GM18951 (cell line): ENCODE data around the gene RGS7.

ENCODE experiments used
- POLR2A ChIP-seq: IDR thresholded peaks from 4 replicates; pipeline ENCODE4 v1.6.1; 2011; ENCODE audit warnings: mild to moderate bottlenecking; ENCODE audit not compliant: insufficient read length, insufficient read depth; ENCODE audit errors: extremely low read depth
- in situ Hi-C: fragments of 300-500 bp; cut with MboI; formaldehyde crosslinking; loops from one replicate; pipeline ENCODE4 v1.12.0; 2022; ENCODE audit warnings: low sequenced_read_pairs, mixed read lengths, inconsistent platforms; ENCODE audit not compliant: unreplicated experiment

Gene RGS7

GRCh38 chr1:241079459-241079858 lies 277.5 kb downstream of the RGS7 start:
- TF ChIP-seq POLR2A: no peak
- in situ Hi-C loops: no loop called here

- TF ChIP-seq POLR2A: no peak
- in situ Hi-C loops: no loop called here
These were observed 278.0 kb downstream of the RGS7 start for GRCh38 chr1:241079047-241079446.

GRCh38 chr1:241077386-241078147 lies 279.4 kb downstream of the RGS7 start:
- TF ChIP-seq POLR2A: no peak
- in situ Hi-C loops: no loop called here

GRCh38 chr1:241074507-241074906 lies 282.5 kb downstream of the RGS7 start:
- no peak for TF ChIP-seq POLR2A
- in situ Hi-C loops: no loop called here

GRCh38 chr1:241068359-241068758 lies 288.6 kb downstream of the RGS7 start:
- in situ Hi-C loops: no loop called here
- TF ChIP-seq POLR2A: no peak

GRCh38 chr1:241063276-241063675 lies 293.7 kb downstream of the RGS7 start:
- no peak for TF ChIP-seq POLR2A
- in situ Hi-C loops: no loop called here

GRCh38 chr1:241061062-241061461 lies 295.9 kb downstream of the RGS7 start:
- in situ Hi-C loops: no loop called here
- no peak for TF ChIP-seq POLR2A

- in situ Hi-C loops: no loop called here
- no peak for TF ChIP-seq POLR2A
These were observed 308.4 kb downstream of the RGS7 start for GRCh38 chr1:241048622-241049021.

- in situ Hi-C loops: no loop called here
- no peak for TF ChIP-seq POLR2A
These were observed 311.3 kb downstream of the RGS7 start for GRCh38 chr1:241045659-241046058.

GRCh38 chr1:241034203-241034936 lies 322.6 kb downstream of the RGS7 start:
- TF ChIP-seq POLR2A: no peak
- in situ Hi-C loops: no loop called here

- no peak for TF ChIP-seq POLR2A
- in situ Hi-C loops: no loop called here
These were observed 332.2 kb downstream of the RGS7 start for GRCh38 chr1:241024834-241025233.

- TF ChIP-seq POLR2A: no peak
- in situ Hi-C loops: no loop called here
These were observed 334.6 kb downstream of the RGS7 start for GRCh38 chr1:241022366-241022765.

GRCh38 chr1:241020851-241021697 lies 335.9 kb downstream of the RGS7 start:
- no peak for TF ChIP-seq POLR2A
- in situ Hi-C loops: no loop called here
